GM18499 (cell line): ENCODE results near the gene LHX3.

Experiments
- ATAC-seq: cut with Tn5 transposase; IDR thresholded peaks from one replicate; pipeline ENCODE4 v1.9.1; 2021; ENCODE audit warnings: moderate number of reproducible peaks; ENCODE audit not compliant: insufficient read depth, unreplicated experiment

The LHX3 gene

GRCh38 chr9:136229096-136230065 is 24.5 kb upstream of the LHX3 start:
- no peak for ATAC-seq

GRCh38 chr9:136228107-136228875 is 23.4 kb upstream of the LHX3 start:
- no peak for ATAC-seq

GRCh38 chr9:136226680-136227407 is 21.9 kb upstream of the LHX3 start:
- ATAC-seq, result no peak

DNA sequence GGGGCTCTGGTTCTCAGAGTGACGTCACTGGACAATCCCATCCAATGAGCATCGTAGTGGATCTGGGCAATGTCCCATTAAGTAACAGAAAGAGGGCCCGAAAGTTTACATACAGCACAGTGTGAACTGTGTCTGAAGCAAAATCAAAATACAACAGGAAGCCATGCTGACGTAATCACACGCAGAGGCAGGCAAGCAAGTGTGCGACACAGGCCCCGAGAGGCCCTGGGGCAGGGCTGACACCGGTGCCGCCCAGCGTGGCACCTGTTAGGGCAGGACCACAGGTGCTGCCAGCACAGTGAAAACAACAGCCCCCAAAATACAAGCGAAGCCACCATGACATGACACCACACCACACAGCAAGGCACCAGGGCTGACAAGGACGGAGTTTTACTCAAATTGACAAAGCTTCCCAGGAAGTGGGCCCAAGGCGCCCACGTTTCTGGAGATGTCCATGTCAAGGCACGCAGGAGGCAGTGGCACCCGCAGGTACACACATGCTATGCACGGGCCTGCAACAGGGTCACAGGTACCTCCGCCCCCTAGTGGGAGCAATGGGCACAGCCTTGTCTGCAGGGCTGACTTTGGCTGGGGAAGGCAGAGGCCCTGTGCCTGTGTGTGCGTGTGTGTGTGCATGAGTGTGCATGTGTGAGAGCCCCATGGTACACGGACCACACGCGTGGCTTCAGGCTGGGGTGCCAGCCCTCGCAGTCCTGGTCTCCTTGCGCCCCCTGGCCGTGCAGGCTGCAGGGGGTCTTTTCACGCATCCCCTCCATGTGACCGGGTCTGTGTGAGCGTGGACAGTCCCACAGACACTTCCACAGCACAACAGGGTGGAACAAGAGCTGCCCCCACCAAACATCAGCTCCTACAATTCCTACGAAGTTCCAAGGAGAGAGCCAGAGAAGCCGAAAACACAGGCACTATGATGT is 21.1 kb upstream of the LHX3 start:
- no peak for ATAC-seq

GRCh38 chr9:136225366-136225747 is 20.4 kb upstream of the LHX3 start:
- no peak for ATAC-seq

- no peak for ATAC-seq
Observed at GRCh38 chr9:136223871-136224640, 19.1 kb upstream of the LHX3 start.

- ATAC-seq, result no peak
Observed at GRCh38 chr9:136222906-136223285, 18.0 kb upstream of the LHX3 start.

DNA sequence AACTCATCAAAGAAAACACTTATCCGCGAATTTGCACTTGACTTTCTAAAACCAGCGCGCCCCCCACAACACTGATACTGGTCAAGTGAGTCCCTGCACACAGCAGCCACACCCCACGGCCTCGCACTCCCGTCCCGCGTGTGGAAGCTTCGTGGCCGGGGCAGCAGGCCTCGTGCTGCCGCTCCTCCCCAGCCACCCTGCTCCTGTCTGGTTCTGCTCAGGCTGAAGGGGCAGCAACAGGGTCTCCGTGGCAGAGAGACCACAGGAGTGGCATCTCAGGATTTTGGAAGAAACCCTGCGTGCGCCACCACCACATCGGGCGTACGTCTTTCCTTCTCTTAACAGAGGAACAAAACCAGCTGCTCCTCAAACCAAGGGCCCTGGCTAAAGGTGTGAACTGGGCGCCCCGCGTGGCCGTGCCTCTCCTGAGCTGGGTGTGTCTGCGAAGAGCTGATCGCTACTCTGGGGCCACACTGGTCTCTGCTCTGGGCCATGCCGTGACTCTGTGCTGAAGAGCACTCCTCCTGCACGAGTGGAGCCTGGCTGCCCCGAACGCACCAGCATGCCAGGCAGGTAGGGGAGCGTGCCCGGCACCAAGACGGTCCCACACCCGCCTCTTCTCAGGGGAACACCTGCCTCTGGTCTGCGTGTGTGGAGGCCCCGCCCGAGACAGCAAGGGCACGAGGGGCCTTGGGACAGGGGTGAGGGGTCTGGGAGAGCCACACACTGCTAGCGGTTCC is 17.4 kb upstream of the LHX3 start:
- no peak for ATAC-seq

- ATAC-seq, result no peak
Observed at GRCh38 chr9:136220017-136220729, 15.2 kb upstream of the LHX3 start.

DNA sequence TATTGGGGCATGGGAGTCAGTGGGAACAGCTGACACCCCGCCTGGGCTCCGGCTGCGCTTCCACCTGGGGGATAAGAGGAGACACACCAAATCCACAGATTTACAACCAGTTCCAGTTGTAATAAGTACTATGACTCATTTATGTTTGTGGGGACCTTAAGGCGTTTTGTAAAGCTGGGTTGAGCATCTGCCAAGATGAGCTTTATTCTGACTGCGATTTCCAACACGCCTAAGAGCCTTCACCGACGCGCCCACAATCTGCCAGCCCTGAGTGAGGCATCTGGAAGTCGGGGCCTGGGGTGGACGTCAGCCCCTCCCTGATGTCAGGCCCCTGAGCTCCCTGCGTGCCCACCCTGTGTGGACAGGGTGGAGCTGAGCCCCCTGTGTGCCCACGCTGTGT is 14.3 kb upstream of the LHX3 start:
- ATAC-seq, result no peak

DNA sequence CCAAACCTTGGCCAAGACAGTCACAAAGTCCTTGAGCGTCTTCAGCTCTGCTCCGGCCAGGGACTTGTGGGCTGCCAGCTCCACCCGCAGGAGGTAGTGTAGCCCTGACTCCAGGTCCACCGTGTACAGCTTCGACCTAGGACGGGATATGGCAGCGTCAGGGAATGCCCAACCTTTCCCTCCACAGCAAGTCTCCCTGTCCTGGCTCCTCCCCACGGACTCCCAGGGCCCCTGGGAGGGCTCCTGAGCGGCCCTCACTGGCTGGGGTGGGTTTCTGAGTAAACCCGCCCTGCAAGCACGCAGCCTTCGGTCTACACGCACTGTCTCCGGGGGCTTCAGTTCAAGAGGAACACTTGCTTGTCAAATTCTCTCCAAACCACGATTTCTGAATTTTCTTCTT is 13.7 kb upstream of the LHX3 start:
- ATAC-seq, result no peak

GRCh38 chr9:136218271-136218670 is 13.3 kb upstream of the LHX3 start:
- no peak for ATAC-seq

DNA sequence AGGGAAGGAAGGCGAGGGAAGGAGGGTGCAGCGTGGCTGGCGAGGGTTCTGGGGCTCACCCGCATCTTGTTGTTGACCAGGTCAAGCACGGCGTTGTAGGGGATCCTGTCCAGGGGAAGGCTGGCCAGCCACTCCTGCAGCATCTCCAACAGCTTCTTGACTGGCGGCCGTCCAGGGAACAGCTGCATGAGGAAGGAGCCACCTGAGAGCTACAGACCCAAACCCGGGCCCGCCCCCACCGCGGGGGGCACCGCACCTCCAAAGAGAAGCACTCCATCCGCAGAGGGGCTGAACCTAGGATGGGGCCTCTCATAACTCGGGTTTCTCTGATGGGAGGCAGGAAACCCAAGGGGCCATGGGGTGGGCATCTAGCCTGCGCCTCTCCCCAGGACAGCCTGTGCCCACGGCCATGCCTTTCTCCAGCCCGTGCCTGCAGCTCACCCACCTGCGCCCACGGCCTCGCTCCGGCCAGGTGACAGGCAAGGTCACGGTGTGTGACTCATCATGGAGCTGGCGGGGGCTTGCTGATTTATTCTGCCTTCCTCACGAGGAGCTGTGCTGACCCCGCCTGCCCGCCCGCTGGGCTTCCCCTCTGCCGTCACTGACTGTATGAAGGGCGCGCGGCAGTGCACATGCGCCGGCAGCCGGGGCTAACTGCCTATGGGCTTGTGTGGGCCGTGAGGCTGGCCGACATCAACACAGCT is 11.8 kb upstream of the LHX3 start:
- ATAC-seq, result no peak

- ATAC-seq, result no peak
Observed at GRCh38 chr9:136213733-136214132, 8.8 kb upstream of the LHX3 start.

DNA sequence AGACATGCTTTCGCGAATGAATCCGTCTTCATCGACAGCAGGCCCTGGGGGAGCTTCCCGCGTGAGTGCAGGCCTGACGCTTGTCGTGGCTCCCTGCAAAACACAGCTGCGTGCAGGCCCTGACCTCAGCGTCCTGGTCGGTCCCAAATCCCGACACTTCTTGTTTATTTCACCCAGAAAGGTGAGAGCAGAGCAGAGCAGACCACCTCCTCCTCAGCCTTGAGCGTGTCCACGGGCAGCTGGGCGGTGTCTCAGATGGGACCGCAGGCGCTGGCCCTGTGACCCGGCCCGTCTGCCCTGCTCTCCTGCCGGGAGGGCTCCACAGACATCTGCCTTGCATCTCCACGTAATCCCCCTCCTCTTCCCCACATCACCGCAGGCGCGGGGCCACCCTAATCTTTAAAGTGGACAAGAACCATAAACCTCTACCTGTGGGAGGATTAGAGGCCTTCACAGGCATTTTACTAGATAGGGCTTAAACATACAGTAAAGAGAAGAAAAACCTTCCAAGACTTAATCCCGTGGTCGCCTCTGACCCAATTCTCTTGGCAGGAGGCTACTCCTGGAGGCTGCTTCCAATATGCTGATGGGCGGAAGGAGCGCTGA is 7.5 kb upstream of the LHX3 start:
- ATAC-seq, result no peak

DNA sequence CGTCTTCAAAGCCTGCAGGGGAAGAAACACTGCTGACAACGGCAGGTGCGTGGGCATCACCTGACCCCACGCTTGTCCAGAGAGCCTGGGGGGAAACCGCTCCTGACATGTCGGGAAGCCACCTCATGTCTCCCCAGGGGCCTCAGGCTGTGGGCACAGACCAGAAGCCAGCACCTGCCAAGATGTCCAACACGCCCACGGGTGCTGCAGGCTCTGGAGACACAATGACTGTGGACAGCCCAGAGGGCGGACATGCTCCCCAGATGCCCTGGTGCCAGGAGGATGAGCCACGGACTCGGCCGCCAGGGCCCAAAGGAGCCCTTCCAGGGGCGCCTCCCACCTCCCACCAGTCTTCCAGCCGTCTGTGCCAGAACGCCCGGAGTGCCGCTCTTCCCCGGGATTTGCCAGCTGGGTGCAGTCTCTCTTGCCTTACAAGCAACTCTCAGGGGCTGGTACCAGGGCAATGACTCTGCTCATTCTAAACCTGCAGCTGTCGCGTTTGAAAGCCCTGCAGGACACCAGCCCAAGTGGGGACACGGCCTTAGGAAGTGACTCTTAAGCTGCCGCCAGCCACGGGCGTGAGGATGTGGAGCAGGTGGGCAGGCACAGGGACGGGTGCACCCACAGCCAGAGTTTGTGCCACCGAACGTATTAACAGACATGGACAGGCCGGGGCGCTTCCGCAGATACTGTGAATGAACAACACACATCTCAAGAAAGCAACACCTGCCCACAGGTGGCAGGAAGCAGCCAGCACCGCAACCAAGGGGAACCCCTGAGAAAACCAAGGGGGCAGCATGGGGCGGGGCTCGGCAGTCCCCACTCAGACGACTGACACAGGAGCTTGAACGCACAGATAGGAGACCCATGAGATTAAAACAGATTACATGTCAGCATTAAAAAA is 6.8 kb upstream of the LHX3 start:
- no peak for ATAC-seq
